Measurements from ENCODE around the gene NXN. TPM values are rescaled to one million over a fixed set of nuclear protein-coding genes. Genes with fewer than 3 reads are reported as not detected.

NXN gene
- total and polyA plus RNA-seq, 2 experiments from 2014 or later, result 8.0 to 41.9 TPM

DNA sequence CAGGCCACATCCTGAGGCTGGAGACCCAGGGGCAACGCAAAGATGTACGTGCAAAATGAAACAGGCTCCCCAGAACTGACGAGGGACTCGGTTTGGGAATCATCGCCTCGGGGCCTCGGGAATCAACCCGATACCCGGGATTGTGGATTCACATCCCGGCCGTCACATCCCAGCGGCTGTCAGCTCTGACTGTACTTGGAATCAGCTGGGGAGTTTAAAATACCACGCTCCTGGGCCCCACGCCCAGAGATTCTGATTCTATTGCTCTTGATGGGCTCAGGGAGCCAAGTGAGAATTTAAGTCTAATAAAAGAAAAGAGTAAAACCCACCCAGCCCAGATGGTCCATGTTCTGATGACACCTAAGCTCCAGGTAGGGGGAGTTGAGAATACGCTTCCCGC lies 155.2 kb downstream of the NXN start:
- H3K27ac ChIP-seq, result no peak overlapping the region
- H3K9ac ChIP-seq, result no peak overlapping the region
- WGBS, 2 experiments (ENCODE audit: low coverage in 1 of 2, low lambda C conversion rate in 2 of 2, missing lambda C conversion rate in 2 of 2), result 91 to 94% methylated on average over 16 of the region's 16 CpGs
- no peaks in the 10 kb centered on the region for H3K36me3 ChIP-seq (ENCODE audit: low read depth)
- TF ChIP-seq EZH2phosphoT487 (IDR thresholded peaks at IDR 0.05; ENCODE audit: insufficient read depth, low read depth), result no peak
- TF ChIP-seq EZH2 (IDR thresholded peaks at IDR 0.05; ENCODE audit: insufficient read depth, poor library complexity, severe bottlenecking), result no peak
- H3K9me3 ChIP-seq (ENCODE audit: low read depth), result no peaks in the 10 kb centered on the region
- H4K20me1 ChIP-seq (ENCODE audit: insufficient read depth), result no peaks in the 10 kb centered on the region
- H3K4me2 ChIP-seq (ENCODE audit: unreplicated experiment), result no peak overlapping the region
- H3K79me2 ChIP-seq (ENCODE audit: insufficient read depth), result peaks cover 14% of the 10 kb centered on the region; the same call in 1 of the 2 replicates
- H3K4me1 ChIP-seq (ENCODE audit: insufficient read depth), result no peaks in the 10 kb centered on the region
- in situ Hi-C loops (cut with MboI), result no loop called here
- H3F3A ChIP-seq (ENCODE audit: insufficient read depth), result no peaks in the 10 kb centered on the region
- H3K27me3 ChIP-seq (replicated peaks; ENCODE audit: insufficient read depth), result no peaks in the 10 kb centered on the region
- no peak for DNase-seq
- no peaks in the 10 kb centered on the region for H3K9me2 ChIP-seq (ENCODE audit: insufficient read depth)
- H2AFZ ChIP-seq, result no peak overlapping the region
- H3K4me3 ChIP-seq, result no peak overlapping the region

DNA sequence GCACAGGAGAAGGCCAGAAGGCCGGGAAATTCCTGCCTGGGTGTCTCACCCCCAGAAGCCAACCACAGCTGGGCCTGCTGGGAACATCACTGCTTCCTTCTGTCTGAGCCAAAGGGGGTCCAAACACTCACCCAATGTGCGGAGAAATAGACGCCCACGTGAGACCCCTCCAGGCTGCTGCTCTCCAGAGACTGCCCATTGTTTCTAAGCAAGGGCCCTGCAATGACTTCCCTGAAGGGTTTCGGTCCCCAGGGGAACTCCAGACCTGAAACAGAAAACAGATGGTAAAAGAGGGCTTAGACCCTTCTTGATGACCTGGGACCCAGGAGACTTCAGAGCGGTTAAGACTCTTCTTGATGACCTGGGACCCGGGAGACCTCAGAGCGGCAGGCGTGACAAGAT lies 156.1 kb downstream of the NXN start:
- no peaks in the 10 kb centered on the region for H3F3A ChIP-seq (ENCODE audit: insufficient read depth)
- H3K27ac ChIP-seq, result no peak overlapping the region
- DNase-seq, result no peak
- H3K9me3 ChIP-seq (ENCODE audit: low read depth), result no peaks in the 10 kb centered on the region
- no peak for TF ChIP-seq EZH2phosphoT487 (IDR thresholded peaks at IDR 0.05; ENCODE audit: insufficient read depth, low read depth)
- no peak for TF ChIP-seq EZH2 (IDR thresholded peaks at IDR 0.05; ENCODE audit: insufficient read depth, poor library complexity, severe bottlenecking)
- H3K4me3 ChIP-seq, result no peak overlapping the region
- H3K27me3 ChIP-seq (replicated peaks; ENCODE audit: insufficient read depth), result no peaks in the 10 kb centered on the region
- H3K9me2 ChIP-seq (ENCODE audit: insufficient read depth), result no peaks in the 10 kb centered on the region
- H3K4me1 ChIP-seq (ENCODE audit: insufficient read depth), result no peaks in the 10 kb centered on the region
- H4K20me1 ChIP-seq (ENCODE audit: insufficient read depth), result no peaks in the 10 kb centered on the region
- no peaks in the 10 kb centered on the region for H3K36me3 ChIP-seq (ENCODE audit: low read depth)
- in situ Hi-C loops (cut with MboI), result no loop called here
- no peak overlapping the region for H2AFZ ChIP-seq
- no peak overlapping the region for H3K9ac ChIP-seq
- peaks cover 14% of the 10 kb centered on the region; the same call in 1 of the 2 replicates for H3K79me2 ChIP-seq (ENCODE audit: insufficient read depth)
- WGBS, 2 experiments (ENCODE audit: low coverage in 1 of 2, low lambda C conversion rate in 2 of 2, missing lambda C conversion rate in 2 of 2), result 89 to 92% methylated on average over 9 of the region's 9 CpGs
- no peak overlapping the region for H3K4me2 ChIP-seq (ENCODE audit: unreplicated experiment)

DNA sequence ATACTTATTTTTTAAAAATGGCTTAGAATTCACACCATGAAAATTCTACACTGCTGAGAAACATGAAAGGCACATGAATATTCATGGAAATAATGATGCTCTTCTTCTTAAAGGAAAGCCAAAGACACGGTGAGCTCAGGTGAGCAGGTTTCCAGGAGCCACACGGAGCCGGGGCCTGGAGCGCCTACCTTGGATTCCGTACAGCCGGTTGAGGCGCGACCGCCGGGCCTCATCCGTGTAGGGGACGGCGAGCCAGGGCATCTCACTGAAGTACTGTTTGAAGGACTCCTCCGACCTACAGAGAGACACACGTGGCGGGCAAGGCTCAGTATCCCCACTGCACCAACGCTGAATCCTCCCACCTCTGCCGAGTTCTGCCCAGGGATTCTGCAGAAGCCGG lies 160.3 kb downstream of the NXN start:
- H3K9ac ChIP-seq, result no peak overlapping the region
- H3K27me3 ChIP-seq (replicated peaks; ENCODE audit: insufficient read depth), result no peaks in the 10 kb centered on the region
- no peak overlapping the region for H3K4me3 ChIP-seq
- 96% methylated on average over 18 to 19 of the region's 19 CpGs for WGBS, 2 experiments (ENCODE audit: low coverage in 1 of 2, low lambda C conversion rate in 2 of 2, missing lambda C conversion rate in 2 of 2)
- no peaks in the 10 kb centered on the region; the same call in 1 of the 2 replicates for H3K36me3 ChIP-seq (ENCODE audit: low read depth)
- no peaks in the 10 kb centered on the region for H3K4me1 ChIP-seq (ENCODE audit: insufficient read depth)
- no peak overlapping the region for H2AFZ ChIP-seq
- no peak overlapping the region for H3K4me2 ChIP-seq (ENCODE audit: unreplicated experiment)
- no peak for TF ChIP-seq EZH2 (IDR thresholded peaks at IDR 0.05; ENCODE audit: insufficient read depth, poor library complexity, severe bottlenecking)
- no peak for TF ChIP-seq EZH2phosphoT487 (IDR thresholded peaks at IDR 0.05; ENCODE audit: insufficient read depth, low read depth)
- no peaks in the 10 kb centered on the region for H3K9me2 ChIP-seq (ENCODE audit: insufficient read depth)
- H3K9me3 ChIP-seq (ENCODE audit: low read depth), result no peaks in the 10 kb centered on the region
- no peak for DNase-seq
- no peaks in the 10 kb centered on the region for H4K20me1 ChIP-seq (ENCODE audit: insufficient read depth)
- no peak overlapping the region for H3K27ac ChIP-seq
- no peaks in the 10 kb centered on the region for H3K79me2 ChIP-seq (ENCODE audit: insufficient read depth)
- in situ Hi-C loops (cut with MboI), result no loop called here
- H3F3A ChIP-seq (ENCODE audit: insufficient read depth), result no peaks in the 10 kb centered on the region

DNA sequence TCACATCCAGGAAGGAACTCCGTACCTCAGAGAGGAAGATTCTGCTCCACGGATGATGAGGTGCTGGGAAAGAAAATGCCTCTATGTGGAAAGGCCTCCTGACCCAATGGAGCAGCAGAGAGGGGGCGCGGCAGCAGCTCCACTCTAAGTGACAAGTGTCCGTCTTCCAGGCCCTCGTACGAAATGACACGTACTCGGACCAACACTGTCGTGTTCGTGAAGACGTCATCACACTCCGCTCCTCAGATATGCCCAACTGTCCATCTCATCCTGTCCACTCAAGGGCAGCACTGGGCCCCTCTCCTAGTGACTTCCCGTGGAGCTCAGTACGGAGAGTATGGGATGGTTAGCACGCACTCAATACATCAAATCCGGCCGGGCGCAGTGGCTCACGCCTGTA lies 165.2 kb downstream of the NXN start:
- Histone ChIP-seq H3K36me3 (ENCODE audit: low read depth) (no peaks in the 10 kb centered on the region; the same call in 1 of the 2 replicates), H3K9ac (no peak overlapping the region), H3K4me3 (no peak overlapping the region), H3K4me2 (ENCODE audit: unreplicated experiment) (no peak overlapping the region), H3K4me1 (ENCODE audit: insufficient read depth) (no peaks in the 10 kb centered on the region), H4K20me1 (ENCODE audit: insufficient read depth) (no peaks in the 10 kb centered on the region), H3K79me2 (ENCODE audit: insufficient read depth) (no peaks in the 10 kb centered on the region), H3F3A (ENCODE audit: insufficient read depth) (no peaks in the 10 kb centered on the region), H3K9me3 (ENCODE audit: low read depth) (no peaks in the 10 kb centered on the region), H2AFZ (no peak overlapping the region), H3K9me2 (ENCODE audit: insufficient read depth) (no peaks in the 10 kb centered on the region), H3K27me3 (replicated peaks; ENCODE audit: insufficient read depth) (no peaks in the 10 kb centered on the region), H3K27ac (no peak overlapping the region)
- TF ChIP-seq EZH2 (IDR thresholded peaks at IDR 0.05; ENCODE audit: insufficient read depth, poor library complexity, severe bottlenecking) (no peak), EZH2phosphoT487 (IDR thresholded peaks at IDR 0.05; ENCODE audit: insufficient read depth, low read depth) (no peak)
- in situ Hi-C loops (cut with MboI), result no loop called here
- DNase-seq, result no peak
- WGBS, 2 experiments (ENCODE audit: low coverage in 1 of 2, low lambda C conversion rate in 2 of 2, missing lambda C conversion rate in 2 of 2), result 95 to 97% methylated on average over 20 of the region's 20 CpGs

All from GM23248 (cell line).